ENCODE data around the gene TWNK. TPM values are rescaled to one million over a fixed set of nuclear protein-coding genes. Genes with fewer than 3 reads are reported as not detected.
A peak's percentile ranks its signal among the peaks of the same experiment; 100 is the strongest.

The TWNK gene
- total RNA-seq, 4 donors from 2014 or later, result 4.2 to 9.2 (median 6.4) TPM

DNA sequence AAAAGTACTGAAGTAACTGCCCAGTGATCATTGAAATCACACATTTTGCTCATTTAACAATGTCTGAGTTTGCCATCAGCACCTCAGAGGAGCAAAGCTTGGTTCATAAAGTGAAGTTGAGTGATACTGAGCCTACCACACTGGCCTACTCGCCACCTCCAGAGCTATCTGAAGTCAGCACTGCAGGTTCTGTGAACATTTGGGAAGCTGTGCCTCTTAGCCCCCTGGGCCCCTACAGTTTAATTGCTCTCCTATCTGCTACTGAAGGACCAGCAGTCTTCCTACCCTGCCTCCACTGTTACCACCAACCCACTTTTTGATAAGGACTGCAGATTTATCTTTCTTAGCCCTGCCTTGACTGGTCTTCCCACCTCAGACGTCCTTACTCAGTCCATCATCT lies 20.0 kb upstream of the TWNK start:
- no peak overlapping the region for H3K4me3 ChIP-seq (ENCODE audit: low read depth, poor library complexity, severe bottlenecking)
- intact Hi-C loops (cut with DNase I; ENCODE audit: low total_unique reads), result no loop called here
- 85 to 91% methylated on average over 2 of the region's 2 CpGs for WGBS, 2 donors
- DNase-seq (ENCODE audit: low spot score in 2 of 2), result no peak
- no peak for TF ChIP-seq POLR2A (IDR thresholded peaks at IDR 0.05)
- TF ChIP-seq, protein P1, sequence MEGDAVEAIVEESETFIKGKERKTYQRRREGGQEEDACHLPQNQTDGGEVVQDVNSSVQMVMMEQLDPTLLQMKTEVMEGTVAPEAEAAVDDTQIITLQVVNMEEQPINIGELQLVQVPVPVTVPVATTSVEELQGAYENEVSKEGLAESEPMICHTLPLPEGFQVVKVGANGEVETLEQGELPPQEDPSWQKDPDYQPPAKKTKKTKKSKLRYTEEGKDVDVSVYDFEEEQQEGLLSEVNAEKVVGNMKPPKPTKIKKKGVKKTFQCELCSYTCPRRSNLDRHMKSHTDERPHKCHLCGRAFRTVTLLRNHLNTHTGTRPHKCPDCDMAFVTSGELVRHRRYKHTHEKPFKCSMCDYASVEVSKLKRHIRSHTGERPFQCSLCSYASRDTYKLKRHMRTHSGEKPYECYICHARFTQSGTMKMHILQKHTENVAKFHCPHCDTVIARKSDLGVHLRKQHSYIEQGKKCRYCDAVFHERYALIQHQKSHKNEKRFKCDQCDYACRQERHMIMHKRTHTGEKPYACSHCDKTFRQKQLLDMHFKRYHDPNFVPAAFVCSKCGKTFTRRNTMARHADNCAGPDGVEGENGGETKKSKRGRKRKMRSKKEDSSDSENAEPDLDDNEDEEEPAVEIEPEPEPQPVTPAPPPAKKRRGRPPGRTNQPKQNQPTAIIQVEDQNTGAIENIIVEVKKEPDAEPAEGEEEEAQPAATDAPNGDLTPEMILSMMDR (IDR thresholded peaks at IDR 0.05), result no peak

DNA sequence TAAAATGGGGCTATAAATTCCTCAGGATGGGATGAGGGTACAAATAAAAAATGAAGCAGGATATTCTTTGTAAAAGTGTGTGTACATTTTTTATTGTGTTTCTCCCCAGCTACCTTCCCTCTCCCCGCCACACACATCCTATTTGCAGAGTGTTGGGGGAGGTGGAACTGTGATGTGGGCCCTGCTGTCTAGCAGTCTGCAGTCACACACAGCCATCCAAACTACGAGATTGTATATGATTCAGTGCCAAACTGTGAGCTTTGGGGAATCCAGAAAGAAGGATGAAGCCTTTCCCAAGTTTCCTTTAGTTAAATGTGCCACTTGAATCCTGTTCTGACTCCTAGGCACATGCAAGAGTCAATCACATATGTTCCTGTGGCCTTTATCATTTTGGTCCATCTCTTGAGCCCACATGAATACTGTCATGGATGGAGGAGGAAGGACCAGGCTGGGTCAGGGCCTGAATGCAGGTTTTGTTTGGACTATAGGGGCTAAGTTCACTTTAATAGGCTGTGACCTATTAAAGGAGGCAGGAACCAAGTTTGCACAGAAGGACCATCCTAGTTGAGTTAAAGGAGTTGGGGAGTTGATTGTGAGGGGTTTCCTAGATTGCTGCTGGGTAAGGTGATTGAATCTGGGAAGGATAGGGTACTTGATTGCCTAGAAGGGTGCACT lies 19.1 kb upstream of the TWNK start:
- H3K4me3 ChIP-seq (ENCODE audit: low read depth, poor library complexity, severe bottlenecking), result no peak overlapping the region
- TF ChIP-seq, protein P1 (IDR thresholded peaks at IDR 0.05), result no peak
- TF ChIP-seq POLR2A (IDR thresholded peaks at IDR 0.05), result no peak
- WGBS, 2 donors, result 82 to 96% methylated on average over 2 of the region's 2 CpGs
- intact Hi-C loops (cut with DNase I; ENCODE audit: low total_unique reads), result no loop called here
- DNase-seq (ENCODE audit: low spot score in 2 of 2), result no peak

DNA sequence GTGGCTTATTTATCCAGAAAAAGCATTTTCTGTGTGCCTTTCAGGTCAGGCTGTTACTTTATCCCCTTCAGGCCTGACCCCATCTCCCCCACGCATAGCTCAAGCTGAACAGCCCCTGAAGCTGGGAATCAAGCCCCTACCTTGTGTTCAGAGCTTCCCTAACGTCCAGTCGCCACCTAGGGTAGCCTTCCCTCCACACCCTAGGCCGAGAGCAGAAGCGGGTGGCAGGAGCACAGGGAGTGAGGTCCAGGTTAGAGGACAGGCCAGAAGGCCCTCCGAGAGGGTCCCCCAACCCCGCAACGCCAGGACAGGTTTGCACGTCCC lies 18.5 kb upstream of the TWNK start:
- no peak for TF ChIP-seq POLR2A (IDR thresholded peaks at IDR 0.05)
- TF ChIP-seq, protein P1 (IDR thresholded peaks at IDR 0.05), result no peak
- no peak for DNase-seq (ENCODE audit: low spot score in 2 of 2)
- WGBS, 2 donors, result 24 to 31% methylated on average over 9 of the region's 9 CpGs
- no peak overlapping the region for H3K4me3 ChIP-seq (ENCODE audit: low read depth, poor library complexity, severe bottlenecking)
- intact Hi-C loops (cut with DNase I; ENCODE audit: low total_unique reads), result no loop called here

DNA sequence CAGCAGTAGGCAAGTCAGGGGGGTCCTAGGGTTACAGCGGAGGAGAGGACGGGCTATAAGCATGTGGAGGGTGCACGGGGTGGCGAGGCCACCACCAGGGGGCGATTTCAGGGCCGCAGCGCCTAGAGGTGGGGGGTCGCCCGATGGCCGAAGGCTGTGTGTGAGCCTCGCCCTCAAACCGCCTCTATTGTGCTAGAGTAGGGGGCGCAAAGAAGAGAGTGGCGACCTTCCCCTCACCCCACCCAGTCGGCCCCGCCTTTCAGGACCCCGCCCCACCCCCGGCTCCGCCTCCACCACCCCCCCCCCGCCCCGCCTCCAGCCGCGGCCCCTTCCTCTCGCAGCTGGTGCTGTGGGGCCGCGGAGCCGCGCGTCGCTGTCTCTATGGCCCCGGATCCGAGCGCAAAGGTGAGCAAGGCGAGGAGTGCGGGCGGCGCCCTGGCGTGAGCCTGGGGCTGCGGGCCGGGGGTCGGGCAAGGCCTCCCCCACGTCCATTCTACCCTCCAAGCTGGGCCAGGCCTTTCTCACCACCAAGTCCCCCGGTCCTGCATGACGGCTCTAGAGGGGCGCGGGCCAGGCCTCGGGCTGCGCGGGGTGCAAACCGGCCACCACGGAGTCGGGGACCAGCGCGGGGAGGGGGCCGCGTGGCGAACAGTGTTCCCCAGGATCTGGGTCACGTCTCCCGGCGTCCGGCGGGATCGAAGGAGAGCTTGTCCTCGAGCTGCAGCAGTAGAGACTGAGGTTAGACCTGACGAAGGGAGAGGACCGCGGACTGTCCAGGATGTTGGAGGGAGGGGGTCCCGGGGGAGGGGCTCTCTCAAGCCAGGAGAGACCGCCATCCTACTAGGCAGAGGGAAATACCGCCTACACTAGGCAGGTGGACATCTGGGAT lies 17.9 kb upstream of the TWNK start, which contains the start of gene SEMA4G:
Gene SEMA4G, plus strand, starts transcription at position 318 of the 889 bp plus-strand sequence. CDS start 3,409 bp downstream, outside the sequence.
- peak in 1 of 2 donors; percentile 90 for DNase-seq (ENCODE audit: low spot score in 2 of 2)
- WGBS, 2 donors, result 3 to 4% methylated on average over 43 to 67 of the region's 70 CpGs
- no peak for TF ChIP-seq POLR2A (IDR thresholded peaks at IDR 0.05)
- TF ChIP-seq, protein P1 (IDR thresholded peaks at IDR 0.05), result no peak
- peak within 1 kb of the TSS; percentile 43 for H3K4me3 ChIP-seq (ENCODE audit: low read depth, poor library complexity, severe bottlenecking)
- intact Hi-C loops (cut with DNase I; ENCODE audit: low total_unique reads), result no loop called here

DNA sequence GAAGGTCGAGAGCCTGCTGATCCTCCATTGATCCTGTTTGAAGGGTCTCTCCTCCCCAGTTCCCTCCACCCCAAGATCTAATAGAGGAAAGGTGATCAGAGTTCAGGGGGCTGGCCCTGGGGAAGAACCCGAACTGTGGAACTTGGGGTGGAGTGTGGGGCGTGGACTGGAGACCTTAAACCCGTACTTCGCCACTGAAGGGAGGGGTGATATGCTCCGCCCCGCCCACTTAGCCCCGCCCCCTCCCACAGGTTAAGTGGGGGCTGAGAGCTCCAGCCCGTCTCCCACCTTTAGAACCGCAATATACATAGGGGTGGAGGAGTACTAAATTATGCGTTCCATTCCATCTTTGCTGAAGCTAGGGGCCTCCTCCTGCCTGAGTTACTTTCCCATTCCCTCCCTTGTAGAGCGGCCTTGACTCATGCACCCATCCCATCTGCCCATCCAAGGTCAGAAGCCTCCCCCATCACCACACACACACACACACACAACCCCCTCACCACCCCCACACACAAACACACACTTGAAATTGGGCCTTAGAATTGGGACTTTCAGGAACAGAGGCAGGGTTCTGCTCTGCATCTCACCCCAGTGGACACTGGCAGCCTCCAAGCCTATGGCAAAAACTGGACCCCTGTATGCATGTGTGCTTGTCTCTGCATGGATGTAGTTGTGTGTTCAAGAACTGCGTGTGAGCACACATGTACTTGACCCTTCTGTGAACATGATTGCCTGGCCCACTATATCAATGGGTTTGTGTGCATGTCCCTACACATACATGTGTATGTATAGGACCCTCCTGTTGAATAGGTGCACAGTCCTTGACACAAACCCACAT lies 17.0 kb upstream of the TWNK start:
- intact Hi-C loops (cut with DNase I; ENCODE audit: low total_unique reads), result no loop called here
- H3K4me3 ChIP-seq (ENCODE audit: low read depth, poor library complexity, severe bottlenecking), result no peak overlapping the region
- no peak for TF ChIP-seq POLR2A (IDR thresholded peaks at IDR 0.05)
- TF ChIP-seq, protein P1 (IDR thresholded peaks at IDR 0.05), result no peak
- DNase-seq (ENCODE audit: low spot score in 2 of 2), result no peak
- 35 to 44% methylated on average over 13 of the region's 13 CpGs for WGBS, 2 donors
